ENCODE measurements around the gene RBM6. TPM values are rescaled to one million over a fixed set of nuclear protein-coding genes. Genes with fewer than 3 reads are reported as not detected.

The RBM6 gene
- total and polyA plus RNA-seq, 2 experiments from 2014 or later = 66.6 to 97.6 TPM

- peaks cover 17% of the 10 kb centered on the region; the same call in 1 of the 2 replicates for H4K20me1 ChIP-seq (replicated peaks; ENCODE audit: insufficient read depth)
- peaks cover 5% of the 10 kb centered on the region for H3K27me3 Mint-ChIP-seq (ENCODE audit: insufficient read depth, low read depth, poor library complexity)
- no peak for ATAC-seq
- no peak for DNase-seq (ENCODE audit: low spot score)
- peaks cover 54% of the 10 kb centered on the region for H3K36me3 ChIP-seq (ENCODE audit: insufficient read depth)
- H3K9me2 ChIP-seq (ENCODE audit: insufficient read depth) = no peaks in the 10 kb centered on the region; the same call in 1 of the 2 replicates
- H2AFZ ChIP-seq = no peak overlapping the region
- H3K36me3 Mint-ChIP-seq (ENCODE audit: low read depth) = peaks cover 65% of the 10 kb centered on the region
- no peak overlapping the region for H3K4me3 ChIP-seq
- H3K4me3 Mint-ChIP-seq = no peak overlapping the region; the same call in 2 of the 3 replicates
- peaks cover 31% of the 10 kb centered on the region for H3F3A ChIP-seq (replicated peaks; ENCODE audit: low read depth)
- no peak overlapping the region for H3K4me2 ChIP-seq
- no peak for TF ChIP-seq EZH2 (IDR thresholded peaks at IDR 0.05; ENCODE audit: low read depth, unreplicated experiment)
- TF ChIP-seq STAT1 (IDR thresholded peaks at IDR 0.05; ENCODE audit: unreplicated experiment) = no peak
- no peak for TF ChIP-seq REST (IDR thresholded peaks at IDR 0.05; ENCODE audit: unreplicated experiment)
- TF ChIP-seq ZNF331 (CRISPR knock-in tag; IDR thresholded peaks at IDR 0.05; ENCODE audit: low read depth) = no peak
- TF ChIP-seq ZNF462 (CRISPR knock-in tag; IDR thresholded peaks at IDR 0.05) = no peak
- TF ChIP-seq POLR2AphosphoS5 (IDR thresholded peaks at IDR 0.05; ENCODE audit: low read depth) = no peak
- TF ChIP-seq CTCF (conservative IDR thresholded peaks at IDR 0.05; ENCODE audit: low read depth in 2 of 2) = no peak
- no peak for TF ChIP-seq ETS1 (IDR thresholded peaks at IDR 0.05)
- TF ChIP-seq NANOG (IDR thresholded peaks at IDR 0.05; ENCODE audit: borderline replicate concordance) = no peak
- no peak for TF ChIP-seq ZNF114 (CRISPR knock-in tag; IDR thresholded peaks at IDR 0.05)
- no peak for TF ChIP-seq JUNB (IDR thresholded peaks at IDR 0.05; ENCODE audit: unreplicated experiment)
- TF ChIP-seq CREB1 (CRISPR knock-in tag; IDR thresholded peaks at IDR 0.05; ENCODE audit: low read depth) = no peak
- TF ChIP-seq EZH2phosphoT487 (IDR thresholded peaks at IDR 0.05; ENCODE audit: unreplicated experiment) = no peak
- no peaks in the 10 kb centered on the region for H3K79me2 ChIP-seq (replicated peaks; ENCODE audit: insufficient read depth)
- peaks cover 13% of the 10 kb centered on the region for H3K4me1 Mint-ChIP-seq
- no peaks in the 10 kb centered on the region for H3K4me1 ChIP-seq (ENCODE audit: insufficient read depth)
- no peaks in the 10 kb centered on the region for H3K9me3 Mint-ChIP-seq
- H3K27ac ChIP-seq (ENCODE audit: low read depth) = no peak overlapping the region
- no peak overlapping the region for H3K27ac Mint-ChIP-seq
- H3K27me3 ChIP-seq (ENCODE audit: insufficient read depth) = no peaks in the 10 kb centered on the region
These were observed 178.3 kb downstream of the RBM6 start for GRCh38 chr3:50118237-50118636.

All from GM23338 (cell line).